ENCODE data around the gene STXBP5. TPM values are rescaled to one million over a fixed set of nuclear protein-coding genes. Genes with fewer than 3 reads are reported as not detected.

STXBP5 gene
- polyA plus RNA-seq, 1 donor (not counting 4 experiments of a cell fraction or from before 2014, with no cell fraction given), result 19.4 TPM

GRCh38 chr6:147285087-147285855 lies 81.1 kb downstream of the STXBP5 start:
- Histone ChIP-seq H4K20me1 (ENCODE audit: control insufficient read depth, extremely low read depth, insufficient read depth, low read length) (no peaks in the 10 kb centered on the region), H3K9me3 (ENCODE audit: control insufficient read depth, low read depth, low read length) (no peaks in the 10 kb centered on the region), H3K4me3 (ENCODE audit: control insufficient read depth in 2 of 3, extremely low read depth in 1 of 3, insufficient read depth in 2 of 3, low read depth in 1 of 3, low read length in 3 of 3) (no peak overlapping the region), H3K27me3 (ENCODE audit: control insufficient read depth, extremely low read depth, insufficient read depth, low read length) (no peaks in the 10 kb centered on the region), H2AFZ (ENCODE audit: control insufficient read depth, low read length) (no peak overlapping the region), H3K9ac (ENCODE audit: control insufficient read depth, extremely low read depth, insufficient read depth, low read length) (no peak overlapping the region), H3K9me1 (ENCODE audit: control insufficient read depth, extremely low read depth, insufficient read depth, low read length) (no peaks in the 10 kb centered on the region), H3K27ac (ENCODE audit: control insufficient read depth, insufficient read depth, low read length) (no peak overlapping the region), H3K4me1 (ENCODE audit: control insufficient read depth, extremely low read depth, insufficient read depth, low read length) (peaks cover 13% of the 10 kb centered on the region), H3K79me2 (ENCODE audit: control insufficient read depth, insufficient read depth, low read length) (peaks cover 2% of the 10 kb centered on the region), H3K36me3 (ENCODE audit: control insufficient read depth in 2 of 2, extremely low read depth in 1 of 2, insufficient read depth in 2 of 2, low read length in 2 of 2) (no peaks in the 10 kb centered on the region), H3K4me2 (ENCODE audit: control insufficient read depth, extremely low read depth, insufficient read depth, low read depth, low read length) (no peak overlapping the region)
- peak in 2 of 3 experiments; percentile 24 to 30 for TF ChIP-seq CTCF (optimal IDR thresholded peaks at IDR 0.05 in 1 of 3, IDR thresholded peaks at IDR 0.05 in 1 of 3, conservative IDR thresholded peaks at IDR 0.05 in 1 of 3; ENCODE audit: extremely low read depth in 1 of 3, insufficient read depth in 2 of 3, low read length in 3 of 3)
- no peak for TF ChIP-seq EZH2 (IDR thresholded peaks at IDR 0.05; ENCODE audit: low read length)
- no peak for DNase-seq (ENCODE audit: low read depth, low spot score)
- FAIRE-seq, result peak; percentile 67
- dilution Hi-C loops (cut with MboI; ENCODE audit: extremely low pct_ligation_motif_present, low sequenced_read_pairs), result no loop called here

DNA sequence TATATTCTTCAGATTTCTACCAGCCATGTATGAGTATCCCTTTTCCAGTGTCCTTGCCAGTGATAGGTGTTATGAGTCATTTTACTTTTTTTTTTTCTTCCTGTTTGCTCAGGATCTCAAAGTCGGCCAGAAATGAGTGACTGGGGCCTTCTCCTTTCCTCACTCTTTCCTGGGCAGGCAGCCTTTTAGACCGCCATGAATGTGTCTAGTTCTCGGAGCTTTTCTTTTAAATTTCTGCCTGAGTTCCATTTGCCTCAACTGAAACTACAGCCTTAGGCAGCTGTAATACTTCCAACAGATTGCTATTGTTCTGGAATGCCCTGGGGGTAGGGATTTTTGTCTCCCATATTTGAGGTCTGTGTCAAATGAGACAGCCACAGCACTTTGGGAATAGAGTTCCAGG lies 83.7 kb downstream of the STXBP5 start:
- FAIRE-seq (peak; percentile 86), DNase-seq (ENCODE audit: low read depth, low spot score) (no peak)
- peaks cover 13% of the 10 kb centered on the region for H3K4me1 ChIP-seq (ENCODE audit: control insufficient read depth, extremely low read depth, insufficient read depth, low read length)
- no peaks in the 10 kb centered on the region for H3K9me3 ChIP-seq (ENCODE audit: control insufficient read depth, low read depth, low read length)
- no peaks in the 10 kb centered on the region for H3K36me3 ChIP-seq (ENCODE audit: control insufficient read depth in 2 of 2, extremely low read depth in 1 of 2, insufficient read depth in 2 of 2, low read length in 2 of 2)
- H3K9ac ChIP-seq (ENCODE audit: control insufficient read depth, extremely low read depth, insufficient read depth, low read length), result no peak overlapping the region
- no peaks in the 10 kb centered on the region for H3K27me3 ChIP-seq (ENCODE audit: control insufficient read depth, extremely low read depth, insufficient read depth, low read length)
- peaks cover 2% of the 10 kb centered on the region for H3K79me2 ChIP-seq (ENCODE audit: control insufficient read depth, insufficient read depth, low read length)
- peak overlapping the region in 1 of 3 experiments; percentile 8 for H3K4me3 ChIP-seq (ENCODE audit: control insufficient read depth in 2 of 3, extremely low read depth in 1 of 3, insufficient read depth in 2 of 3, low read depth in 1 of 3, low read length in 3 of 3)
- H3K4me2 ChIP-seq (ENCODE audit: control insufficient read depth, extremely low read depth, insufficient read depth, low read depth, low read length), result peak overlapping the region; percentile 57
- H3K9me1 ChIP-seq (ENCODE audit: control insufficient read depth, extremely low read depth, insufficient read depth, low read length), result no peaks in the 10 kb centered on the region
- TF ChIP-seq CTCF (optimal IDR thresholded peaks at IDR 0.05 in 1 of 3, IDR thresholded peaks at IDR 0.05 in 1 of 3, conservative IDR thresholded peaks at IDR 0.05 in 1 of 3; ENCODE audit: extremely low read depth in 1 of 3, insufficient read depth in 2 of 3, low read length in 3 of 3) (no peak), EZH2 (IDR thresholded peaks at IDR 0.05; ENCODE audit: low read length) (no peak)
- H4K20me1 ChIP-seq (ENCODE audit: control insufficient read depth, extremely low read depth, insufficient read depth, low read length), result no peaks in the 10 kb centered on the region
- H2AFZ ChIP-seq (ENCODE audit: control insufficient read depth, low read length), result no peak overlapping the region
- dilution Hi-C loops (cut with MboI; ENCODE audit: extremely low pct_ligation_motif_present, low sequenced_read_pairs), result no loop called here
- H3K27ac ChIP-seq (ENCODE audit: control insufficient read depth, insufficient read depth, low read length), result peak overlapping the region; percentile 29
